HCT116 (cell line): ENCODE results near the gene GK2. TPM values are rescaled to one million over a fixed set of nuclear protein-coding genes. Genes with fewer than 3 reads are reported as not detected.

ENCODE experiments used
- ATAC-seq: fragments of 200-7000 bp; cut with Tn5 transposase; 2 replicates; pipeline ENCODE4 v1.9.1; 2020; ENCODE audit warnings: mild to moderate bottlenecking, moderate library complexity
- Bru-seq: library from RNA; stranded (reverse); fragments of 400-500 nt; gene quantifications from one replicate; lab custom pipeline; 2021; lab: Mats Ljungman, UMichigan
- BruChase-seq, 2 experiments: library from RNA; stranded (reverse); fragments of 400-500 nt; gene quantifications; one replicate each; lab custom pipeline; 2021; lab: Mats Ljungman, UMichigan
- BruUV-seq: library from RNA; stranded (reverse); fragments of 400-500 nt; replicated peaks from 2 replicates; lab custom pipeline; 2021; lab: Mats Ljungman, UMichigan
- CTCF ChIA-PET: fragments of 300-600 bp; sonication (Branson Sonifier 250); formaldehyde crosslinking; loops from one replicate; lab custom pipeline; 2021; ENCODE audit warnings: antibody characterized with exemption; lab: Charles Lee
- POLR2A ChIA-PET: fragments of 300-600, 350-600 bp; sonication (Branson Sonifier 250); formaldehyde crosslinking; loops from one replicate; lab custom pipeline; 2021; ENCODE audit warnings: antibody characterized with exemption; lab: Charles Lee
- RAD21 ChIA-PET, 2 experiments: fragments of 300-600 bp; sonication (Branson Sonifier 250); formaldehyde crosslinking; loops; one replicate each; lab custom pipeline; 2023; ENCODE audit warnings: low total read pairs in 2 of 2; ENCODE audit not compliant: uncharacterized antibody in 2 of 2, unreplicated experiment in 2 of 2, low non-redundant PET in 1 of 2; lab: Charles Lee
- DNase-seq: peaks from one replicate; pipeline ENCODE4 v3.0.0-alpha.2; 2010; ENCODE audit warnings: low read depth, low spot score
- H2AFZ ChIP-seq: fragments of 200-600 bp; shearing (Covaris generic), sonication (generic); 2 replicates; pipeline ENCODE4 v1.6.1; 2017; ENCODE audit warnings: low read depth, mixed run types, mixed read lengths, antibody characterized with exemption, low read length; ENCODE audit not compliant: poor library complexity, severe bottlenecking
- H3K27ac ChIP-seq: 2 replicates; pipeline ENCODE4 v1.5.1; 2012; ENCODE audit warnings: low read depth, low read length
- H3K27me3 ChIP-seq: fragments of 200-600 bp; sonication (generic); 2 replicates; pipeline ENCODE4 v1.6.1; 2016; ENCODE audit warnings: mixed run types, low read length, mixed read lengths; ENCODE audit not compliant: insufficient read depth
- H3K36me3 ChIP-seq, 2 experiments: fragments of 200-500 bp in 1 of 2; fragments of 200-600 bp in 1 of 2; sonication (Bioruptor generic) in 1 of 2; sonication (generic) in 1 of 2; 2 replicates each; pipeline versions ENCODE4 v1.5.1 to v1.6.1; 2014 to 2016; ENCODE audit warnings: low read length in 2 of 2, inconsistent platforms in 1 of 2, mixed read lengths in 1 of 2, mixed run types in 1 of 2; ENCODE audit not compliant: insufficient read depth in 2 of 2, control insufficient read depth in 1 of 2
- H3K4me1 ChIP-seq, 2 experiments: fragments of 200-600 bp in 1 of 2; sonication (generic) in 1 of 2; 2 replicates each; pipeline versions ENCODE4 v1.5.1 to v1.6.1; 2012 to 2017; ENCODE audit warnings: low read length in 2 of 2, inconsistent platforms in 1 of 2, mild to moderate bottlenecking in 1 of 2, mixed read lengths in 1 of 2, mixed run types in 1 of 2, moderate library complexity in 1 of 2; ENCODE audit not compliant: insufficient read depth in 2 of 2, control insufficient read depth in 1 of 2
- H3K4me2 ChIP-seq: fragments of 200-600 bp; sonication (generic); 2 replicates; pipeline ENCODE4 v1.6.1; 2017; ENCODE audit warnings: mixed run types, low read length, mixed read lengths
- H3K4me3 ChIP-seq, 2 experiments: fragments of 200-600 bp in 1 of 2; sonication (generic) in 1 of 2; replicated peaks in 1 of 2; 2 replicates each; pipeline ENCODE4 v1.5.1; 2011 to 2016; ENCODE audit warnings: low read length in 2 of 2, control low read depth in 1 of 2, low read depth in 1 of 2, mild to moderate bottlenecking in 1 of 2, mixed read lengths in 1 of 2, mixed run types in 1 of 2
- H3K79me2 ChIP-seq: fragments of 200-600 bp; sonication (generic); 2 replicates; pipeline ENCODE4 v1.6.1; 2017; ENCODE audit warnings: mild to moderate bottlenecking, mixed run types, low read length, moderate library complexity, mixed read lengths; ENCODE audit not compliant: insufficient read depth
- H3K9ac ChIP-seq: fragments of 200-600 bp; sonication (generic); 2 replicates; pipeline ENCODE4 v1.6.1; 2016; ENCODE audit warnings: low read length, mixed read lengths
- H3K9me2 ChIP-seq: fragments of 200-600 bp; sonication (generic), shearing (Covaris generic); 2 replicates; pipeline ENCODE4 v1.6.1; 2017; ENCODE audit warnings: mixed run types, mild to moderate bottlenecking, moderate library complexity; ENCODE audit not compliant: insufficient read depth
- H3K9me3 ChIP-seq, 2 experiments: fragments of 200-500 bp in 1 of 2; fragments of 200-600 bp in 1 of 2; sonication (Bioruptor generic) in 1 of 2; sonication (generic) in 1 of 2; 2 replicates each; pipeline ENCODE4 v1.6.1; 2014 to 2017; ENCODE audit warnings: low read length in 2 of 2, mixed read lengths in 2 of 2, inconsistent platforms in 1 of 2, low read depth in 1 of 2, mild to moderate bottlenecking in 1 of 2, mixed run types in 1 of 2, moderate library complexity in 1 of 2; ENCODE audit not compliant: control insufficient read depth in 1 of 2, insufficient read depth in 1 of 2
- H4K20me1 ChIP-seq: fragments of 200-600 bp; sonication (generic), shearing (Covaris generic); 2 replicates; pipeline ENCODE4 v1.6.1; 2017; ENCODE audit warnings: mixed run types, mild to moderate bottlenecking, moderate library complexity; ENCODE audit not compliant: insufficient read depth
- CBX3 ChIP-seq: IDR thresholded peaks from 2 replicates; pipeline ENCODE4 v1.6.1; 2012; ENCODE audit warnings: low read depth
- EGR1 ChIP-seq: IDR thresholded peaks from 2 replicates; pipeline ENCODE4 v1.6.1; 2012; ENCODE audit warnings: low read depth
- POLR2A ChIP-seq: IDR thresholded peaks from 2 replicates; pipeline ENCODE4 v1.7.0; 2011; ENCODE audit warnings: borderline replicate concordance; ENCODE audit not compliant: insufficient read depth, insufficient read length; ENCODE audit errors: extremely low read depth
- RAD21 ChIP-seq: IDR thresholded peaks from 2 replicates; pipeline ENCODE4 v1.6.1; 2012; ENCODE audit warnings: low read depth, mild to moderate bottlenecking
- SIN3A ChIP-seq: IDR thresholded peaks from 2 replicates; pipeline ENCODE4 v1.6.1; 2012; ENCODE audit warnings: low read depth
- SRF ChIP-seq: IDR thresholded peaks from 2 replicates; pipeline ENCODE4 v1.6.1; 2012; ENCODE audit warnings: low read depth
- TCF7L2 ChIP-seq: IDR thresholded peaks from 2 replicates; pipeline ENCODE4 v1.7.0; 2011; ENCODE audit warnings: borderline replicate concordance, inconsistent platforms; ENCODE audit not compliant: insufficient read depth, insufficient read length; ENCODE audit errors: extremely low read depth
- ZBTB33 ChIP-seq: IDR thresholded peaks from 2 replicates; pipeline ENCODE4 v1.6.1; 2011; ENCODE audit warnings: mild to moderate bottlenecking, low read length, moderate library complexity; ENCODE audit not compliant: insufficient replicate concordance; ENCODE audit errors: extremely low read depth
- ZFX ChIP-seq: fragments of 450-650 bp; IDR thresholded peaks from 2 replicates; pipeline ENCODE4 v1.6.1; 2017
- ZNF274 ChIP-seq: fragments of 200-500 bp; sonication (Bioruptor generic); IDR thresholded peaks from 2 replicates; pipeline ENCODE4 v1.6.1; 2014; ENCODE audit warnings: mild to moderate bottlenecking, low read depth, low read length, inconsistent platforms
- intact Hi-C: fragments of 100-400 bp; cut with micrococcal nuclease; formaldehyde crosslinking; loops from 2 replicates; pipeline ENCODE4 v1.10.0; 2022
- long read RNA-seq: library from polyadenylated mRNA; unstranded; transcript quantifications from one replicate; pipeline ENCODE4 v2.0.0, GENCODE V29; 2021; ENCODE audit not compliant: unreplicated experiment
- polyA plus RNA-seq: library from polyadenylated mRNA; unstranded; fragments of >200 nt; gene quantifications from 2 replicates; pipeline ENCODE4 v1.2.1, GENCODE V29; 2012; ENCODE audit warnings: missing spikeins
- total RNA-seq: library from RNA; stranded (reverse); gene quantifications from one replicate; pipeline ENCODE4 v1.2.1, GENCODE V29; 2021; ENCODE audit not compliant: unreplicated experiment
- TF ChIP-seq, protein P1 (sequence below), 3 experiments: fragments of 200-600 bp in 1 of 3; sonication (generic) in 1 of 3; IDR thresholded peaks in 2 of 3; conservative IDR thresholded peaks in 1 of 3; 2 replicates each; pipeline ENCODE4 v1.5.1; 2012 to 2017; ENCODE audit warnings: low read depth in 2 of 3, low read length in 2 of 3, antibody characterized with exemption in 1 of 3, borderline replicate concordance in 1 of 3, control low read depth in 1 of 3, mild to moderate bottlenecking in 1 of 3, mixed read lengths in 1 of 3, mixed run types in 1 of 3, moderate library complexity in 1 of 3; ENCODE audit not compliant: insufficient read depth in 1 of 3
- TF ChIP-seq, protein P2 (sequence below): IDR thresholded peaks from 2 replicates; pipeline ENCODE4 v1.6.1; 2012

Gene GK2
- total RNA-seq (not detected), Bru-seq, nascent RNA (not detected), BruChase-seq, experiment 1, labeled RNA remaining after a 6-hour chase (not detected), BruChase-seq, experiment 2, labeled RNA remaining after a 2-hour chase (not detected)
- not detected in 2 replicates for polyA plus RNA-seq
- long read RNA-seq, result 0 reads

DNA sequence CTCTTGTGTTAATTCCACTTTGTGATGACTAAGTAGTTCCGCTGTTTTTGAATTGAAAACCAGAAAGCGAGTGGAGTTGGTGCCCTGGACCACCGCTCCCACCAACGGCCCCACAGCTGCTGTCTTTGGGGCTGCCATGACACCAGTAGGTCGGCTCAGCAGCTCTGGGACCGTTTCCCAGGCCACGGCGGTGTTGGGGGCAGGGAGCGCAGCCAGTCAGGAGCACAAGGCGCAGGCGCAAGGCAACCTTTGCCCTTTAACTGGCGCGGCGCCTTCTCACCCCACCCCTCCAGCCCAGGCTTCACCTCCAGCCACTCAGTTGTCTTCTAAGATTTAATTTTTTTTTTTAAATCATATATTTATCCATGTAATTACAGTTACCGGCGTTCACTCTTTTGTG lies at the start of gene GK2:
TSS of gene GK2 (minus strand) at position 166 of the 400 bp plus-strand sequence. CDS start at position 138, 28 bp downstream.
- TF ChIP-seq POLR2A, result no peak
- TF ChIP-seq SIN3A, result no peak
- TF ChIP-seq ZNF274, result no peak
- TF ChIP-seq EGR1, result no peak
- TF ChIP-seq, protein P1, sequence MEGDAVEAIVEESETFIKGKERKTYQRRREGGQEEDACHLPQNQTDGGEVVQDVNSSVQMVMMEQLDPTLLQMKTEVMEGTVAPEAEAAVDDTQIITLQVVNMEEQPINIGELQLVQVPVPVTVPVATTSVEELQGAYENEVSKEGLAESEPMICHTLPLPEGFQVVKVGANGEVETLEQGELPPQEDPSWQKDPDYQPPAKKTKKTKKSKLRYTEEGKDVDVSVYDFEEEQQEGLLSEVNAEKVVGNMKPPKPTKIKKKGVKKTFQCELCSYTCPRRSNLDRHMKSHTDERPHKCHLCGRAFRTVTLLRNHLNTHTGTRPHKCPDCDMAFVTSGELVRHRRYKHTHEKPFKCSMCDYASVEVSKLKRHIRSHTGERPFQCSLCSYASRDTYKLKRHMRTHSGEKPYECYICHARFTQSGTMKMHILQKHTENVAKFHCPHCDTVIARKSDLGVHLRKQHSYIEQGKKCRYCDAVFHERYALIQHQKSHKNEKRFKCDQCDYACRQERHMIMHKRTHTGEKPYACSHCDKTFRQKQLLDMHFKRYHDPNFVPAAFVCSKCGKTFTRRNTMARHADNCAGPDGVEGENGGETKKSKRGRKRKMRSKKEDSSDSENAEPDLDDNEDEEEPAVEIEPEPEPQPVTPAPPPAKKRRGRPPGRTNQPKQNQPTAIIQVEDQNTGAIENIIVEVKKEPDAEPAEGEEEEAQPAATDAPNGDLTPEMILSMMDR (IDR thresholded peaks at IDR 0.05 in 2 of 3, conservative IDR thresholded peaks at IDR 0.05 in 1 of 3; ENCODE audit: borderline replicate concordance in 1 of 3, insufficient read depth in 1 of 3, low read depth in 2 of 3, low read length in 2 of 3), result no peak
- H3K9ac ChIP-seq, result no peak within 1 kb of the TSS
- H2AFZ ChIP-seq, result no peak within 1 kb of the TSS
- H3K27me3 ChIP-seq, result no peaks in the 10 kb centered on the region
- ChIA-PET CTCF (no interaction called here), POLR2A (no interaction called here), RAD21 (no interaction called here)
- H3K79me2 ChIP-seq, result no peaks in the 10 kb centered on the region
- no peak within 1 kb of the TSS for H3K4me2 ChIP-seq
- no peaks in the 10 kb centered on the region for H3K4me1 ChIP-seq
- ATAC-seq (no peak), DNase-seq (no peak)
- no peak within 1 kb of the TSS for H3K4me3 ChIP-seq
- BruUV-seq, result no TSS peak
- intact Hi-C loops, result no loop called here
- H4K20me1 ChIP-seq, result no peaks in the 10 kb centered on the region
- H3K36me3 ChIP-seq, result no peaks in the 10 kb centered on the region
- no peak within 1 kb of the TSS for H3K27ac ChIP-seq
- no peaks in the 10 kb centered on the region for H3K9me3 ChIP-seq
- no peaks in the 10 kb centered on the region for H3K9me2 ChIP-seq

DNA sequence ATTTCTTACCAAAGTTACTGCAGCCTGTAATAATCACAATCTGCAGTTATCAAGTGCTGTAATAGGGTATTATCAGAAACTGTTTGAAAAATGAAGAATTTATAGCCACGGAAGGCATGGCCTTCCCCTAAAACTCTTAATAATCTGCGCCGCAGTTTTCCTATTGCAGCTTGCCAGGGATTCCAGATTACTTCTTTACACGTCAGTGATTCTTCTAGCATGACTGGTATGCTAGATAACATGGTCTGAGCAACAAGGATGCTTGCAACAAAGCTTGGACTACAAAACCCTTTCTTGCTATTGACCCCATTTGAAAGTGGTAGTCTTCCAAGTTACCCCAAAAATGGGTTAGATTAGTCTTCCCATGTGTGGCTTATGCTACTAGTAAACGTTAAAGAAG lies 47.2 kb upstream of the GK2 start:
- ATAC-seq, result no peak
- no peak for TF ChIP-seq ZBTB33
- TF ChIP-seq RAD21, result no peak
- no peak for TF ChIP-seq TCF7L2
- no peak for TF ChIP-seq SIN3A
- no peak for TF ChIP-seq CBX3
- TF ChIP-seq, protein P2, sequence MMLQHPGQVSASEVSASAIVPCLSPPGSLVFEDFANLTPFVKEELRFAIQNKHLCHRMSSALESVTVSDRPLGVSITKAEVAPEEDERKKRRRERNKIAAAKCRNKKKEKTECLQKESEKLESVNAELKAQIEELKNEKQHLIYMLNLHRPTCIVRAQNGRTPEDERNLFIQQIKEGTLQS, result no peak
- TF ChIP-seq SRF, result no peak
- no peak for TF ChIP-seq ZNF274
- no peak for TF ChIP-seq ZFX
- Histone ChIP-seq H3K9me2 (no peaks in the 10 kb centered on the region), H3K4me3 (no peak overlapping the region), H3K9me3 (no peaks in the 10 kb centered on the region), H3K27ac (no peak overlapping the region), H3K27me3 (peaks cover 20% of the 10 kb centered on the region), H3K4me1 (no peaks in the 10 kb centered on the region), H3K4me2 (no peak overlapping the region), H3K9ac (no peak overlapping the region), H3K36me3 (no peaks in the 10 kb centered on the region), H2AFZ (no peak overlapping the region), H3K79me2 (no peaks in the 10 kb centered on the region), H4K20me1 (no peaks in the 10 kb centered on the region)
- BruUV-seq, result no TSS peak
- CTCF ChIA-PET, result no interaction called here
- RAD21 ChIA-PET, result no interaction called here
- POLR2A ChIA-PET, result no interaction called here
- intact Hi-C loops, result no loop called here
- no peak for DNase-seq
